ENCODE data around the gene PANK3.

GRCh38 chr5:168528521-168529373 is 50.4 kb downstream of the PANK3 start, which contains the start of gene FBLL1:
- TF ChIP-seq CTCF (conservative IDR thresholded peaks at IDR 0.05 in 1 of 2, IDR thresholded peaks at IDR 0.05 in 1 of 2; ENCODE audit: low read depth in 1 of 2, low read length in 2 of 2) (no peak), EZH2 (IDR thresholded peaks at IDR 0.05; ENCODE audit: low read length, missing control alignments) (peak; percentile 85)

Data from fibroblast of lung (primary cell).